Mucosa of descending colon (tissue), 3 donors: Measurements from ENCODE around the gene RARA. TPM values are rescaled to one million over a fixed set of nuclear protein-coding genes. Genes with fewer than 3 reads are reported as not detected.
"Not testable (repeated sequence)": the region's sequence is repeated elsewhere in the genome, so short reads cannot be mapped to it uniquely, and the experiment has no call there.

Experiments
- ATAC-seq: fragments of 200-7000 bp; cut with Tn5 transposase; one replicate; pipeline ENCODE4 v1.9.1; 2020; ENCODE audit warnings: mild to moderate bottlenecking, moderate library complexity
- DNase-seq, 3 donors: peaks; one replicate each; pipeline ENCODE4 v3.0.0-alpha.2; 2020
- H3K36me3 ChIP-seq: fragments of 200-600 bp; one replicate; pipeline ENCODE4 v1.8.0; 2021; ENCODE audit warnings: low read depth, mild to moderate bottlenecking
- H3K4me1 ChIP-seq: fragments of 200-600 bp; one replicate; pipeline ENCODE4 v1.8.0; 2021; ENCODE audit warnings: low read depth, mild to moderate bottlenecking
- H3K4me3 ChIP-seq: fragments of 200-600 bp; one replicate; pipeline ENCODE4 v1.8.0; 2021; ENCODE audit warnings: mild to moderate bottlenecking
- H3K9me3 ChIP-seq: fragments of 200-600 bp; one replicate; pipeline ENCODE4 v1.8.0; 2021; ENCODE audit warnings: mild to moderate bottlenecking
- intact Hi-C, 2 donors: fragments of 100-400 bp; cut with DNase I in 1 of 2; cut with micrococcal nuclease in 1 of 2; formaldehyde crosslinking; loops; one replicate each; pipeline versions ENCODE4 v1.11.0 to v1.11.1; 2022; cut with DNase I, micrococcal nuclease
- total RNA-seq, 3 donors: library from RNA; stranded (reverse); fragmentation: NEBNext Ultra II Directional in 2 of 3; extraction: Animal tissue kit (Norgen Biotek cat#: 25700) in 2 of 3; gene quantifications; one replicate each; pipeline versions ENCODE4 v1.2.1 to v1.2.4, GENCODE V29; 2021 to 2023
- TF ChIP-seq, protein P1 (sequence below): fragments of 200-600 bp; IDR thresholded peaks from one replicate; pipeline ENCODE4 v1.8.0; 2022; ENCODE audit warnings: antibody characterized with exemption, mild to moderate bottlenecking
- donor health status: DM: no; HTN: no; CAD: no; lungs with moderate emphysema.
- donor health status: DM: no; HTN: no; CAD: no.
- donor health status: DM: no; HTN: yes; CAD: no.

RARA gene
- total RNA-seq, 3 donors from 2014 or later, result 42.2 to 51.2 (median 49.6) TPM

DNA sequence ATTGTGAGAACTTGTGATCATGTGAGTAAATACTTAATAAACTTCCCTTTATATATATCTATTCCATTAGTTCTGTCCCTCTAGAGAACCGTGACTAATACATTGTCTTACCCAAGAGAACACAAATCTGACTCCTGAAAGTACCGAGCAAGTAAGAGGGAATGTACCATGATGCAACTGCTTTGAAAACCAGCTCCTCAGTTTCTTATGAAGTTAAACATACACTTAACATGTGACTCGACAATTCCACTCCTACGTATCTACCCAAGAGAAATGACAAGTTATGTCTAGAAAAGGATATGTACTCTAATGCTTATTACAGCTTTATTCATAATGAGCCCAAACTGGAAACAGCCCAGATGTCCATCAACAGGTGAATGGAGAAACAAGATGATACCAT lies 64.3 kb downstream of the RARA start:
- ATAC-seq, result no peak
- Histone ChIP-seq H3K9me3 (no peaks in the 10 kb centered on the region), H3K4me1 (peaks cover 8% of the 10 kb centered on the region), H3K36me3 (no peaks in the 10 kb centered on the region), H3K4me3 (no peak overlapping the region)
- no peak for DNase-seq
- TF ChIP-seq, protein P1, sequence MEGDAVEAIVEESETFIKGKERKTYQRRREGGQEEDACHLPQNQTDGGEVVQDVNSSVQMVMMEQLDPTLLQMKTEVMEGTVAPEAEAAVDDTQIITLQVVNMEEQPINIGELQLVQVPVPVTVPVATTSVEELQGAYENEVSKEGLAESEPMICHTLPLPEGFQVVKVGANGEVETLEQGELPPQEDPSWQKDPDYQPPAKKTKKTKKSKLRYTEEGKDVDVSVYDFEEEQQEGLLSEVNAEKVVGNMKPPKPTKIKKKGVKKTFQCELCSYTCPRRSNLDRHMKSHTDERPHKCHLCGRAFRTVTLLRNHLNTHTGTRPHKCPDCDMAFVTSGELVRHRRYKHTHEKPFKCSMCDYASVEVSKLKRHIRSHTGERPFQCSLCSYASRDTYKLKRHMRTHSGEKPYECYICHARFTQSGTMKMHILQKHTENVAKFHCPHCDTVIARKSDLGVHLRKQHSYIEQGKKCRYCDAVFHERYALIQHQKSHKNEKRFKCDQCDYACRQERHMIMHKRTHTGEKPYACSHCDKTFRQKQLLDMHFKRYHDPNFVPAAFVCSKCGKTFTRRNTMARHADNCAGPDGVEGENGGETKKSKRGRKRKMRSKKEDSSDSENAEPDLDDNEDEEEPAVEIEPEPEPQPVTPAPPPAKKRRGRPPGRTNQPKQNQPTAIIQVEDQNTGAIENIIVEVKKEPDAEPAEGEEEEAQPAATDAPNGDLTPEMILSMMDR, result no peak
- intact Hi-C loops, result no loop called here

DNA sequence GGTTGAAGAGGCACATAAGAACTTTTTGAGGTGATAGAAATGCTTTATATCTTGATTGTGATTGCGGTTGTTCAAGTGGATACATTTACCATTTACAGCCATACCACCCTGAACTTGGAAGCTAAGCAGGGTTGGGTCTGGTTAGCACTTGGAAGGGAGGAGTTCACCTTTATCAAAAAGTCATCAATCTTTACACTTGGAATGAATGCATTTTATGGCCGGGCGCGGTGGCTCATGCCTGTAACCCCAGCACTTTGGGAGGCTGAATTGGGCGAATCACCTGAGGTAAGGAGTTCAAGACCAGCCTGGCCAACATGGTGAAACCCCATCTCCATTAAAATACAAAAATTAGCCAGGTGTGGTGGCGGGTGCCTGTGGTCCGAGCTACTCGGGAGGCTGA lies 65.0 kb downstream of the RARA start:
- peak; percentile 60 for ATAC-seq
- no peaks in the 10 kb centered on the region for H3K36me3 ChIP-seq
- peak in 2 of 3 donors; percentile 55 to 68 for DNase-seq

DNA sequence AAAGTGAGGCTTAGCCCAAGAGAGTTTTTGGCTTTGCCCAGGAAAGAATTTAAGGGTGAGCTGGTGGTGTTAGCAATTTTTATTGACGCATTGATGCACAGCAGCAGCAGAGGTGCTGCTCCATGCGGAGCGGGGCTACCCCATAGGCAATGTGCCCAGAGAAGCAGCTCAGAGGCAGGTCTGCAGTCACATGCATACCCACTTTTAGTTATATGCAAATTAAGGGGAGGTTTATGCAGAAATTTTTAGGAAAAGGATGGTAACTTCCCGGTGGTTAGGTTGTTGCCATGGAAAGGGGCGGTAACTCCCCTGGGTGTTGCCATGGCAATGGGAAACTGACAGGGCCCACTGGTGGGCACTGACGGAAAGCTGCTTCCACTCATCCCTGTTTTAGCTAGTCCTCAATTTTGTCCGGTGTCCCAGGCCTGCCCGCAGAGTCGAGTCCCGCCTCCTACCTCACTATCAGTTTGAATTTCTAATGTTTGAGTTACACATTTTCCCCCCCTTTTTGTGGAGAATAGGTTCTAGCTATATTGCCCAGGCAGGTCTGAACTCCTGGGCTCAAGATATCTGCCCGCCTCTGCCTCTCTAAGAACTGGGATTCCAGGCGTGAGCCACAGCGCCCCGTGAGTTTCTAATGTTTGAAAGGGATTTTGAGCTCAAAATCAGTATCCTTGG lies 66.0 kb downstream of the RARA start:
- ATAC-seq (no peak), DNase-seq (no peak)
- TF ChIP-seq, protein P1, result no peak

More for the DNA sequence above, 65.0 kb downstream of the RARA start:
- Histone ChIP-seq H3K9me3 (no peaks in the 10 kb centered on the region), H3K4me1 (peaks cover 8% of the 10 kb centered on the region), H3K4me3 (no peak overlapping the region)
- intact Hi-C loops, result no loop called here
- TF ChIP-seq, protein P1, result no peak

DNA sequence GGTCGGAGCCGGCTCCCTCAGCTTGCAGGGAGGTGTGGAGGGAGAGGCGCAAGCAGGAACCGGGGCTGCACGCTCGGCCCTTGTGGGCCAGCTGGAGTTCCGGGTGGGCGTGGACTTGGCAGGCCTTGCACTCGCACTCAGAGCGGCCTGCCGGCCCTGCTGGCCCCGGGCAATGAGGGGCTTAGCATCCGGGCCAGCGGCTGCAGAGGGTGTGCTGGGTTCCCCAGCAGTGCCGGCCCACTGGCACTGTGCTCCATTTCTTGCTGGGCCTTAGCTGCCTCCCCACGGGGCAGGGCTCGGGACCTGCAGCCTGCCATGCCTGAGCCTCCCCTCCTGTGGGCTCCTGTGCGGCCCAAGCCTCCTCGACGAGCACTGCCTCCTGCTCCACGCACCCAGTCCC lies 66.8 kb downstream of the RARA start:
- H3K4me3 ChIP-seq, intact Hi-C loops: not testable (repeated sequence)

More for the DNA sequence above, 66.0 kb downstream of the RARA start:
- H3K9me3 ChIP-seq, result no peaks in the 10 kb centered on the region
- intact Hi-C loops, result no loop called here
- H3K4me3 ChIP-seq, result no peak overlapping the region
- H3K36me3 ChIP-seq, result no peaks in the 10 kb centered on the region
- H3K4me1 ChIP-seq, result peaks cover 8% of the 10 kb centered on the region

DNA sequence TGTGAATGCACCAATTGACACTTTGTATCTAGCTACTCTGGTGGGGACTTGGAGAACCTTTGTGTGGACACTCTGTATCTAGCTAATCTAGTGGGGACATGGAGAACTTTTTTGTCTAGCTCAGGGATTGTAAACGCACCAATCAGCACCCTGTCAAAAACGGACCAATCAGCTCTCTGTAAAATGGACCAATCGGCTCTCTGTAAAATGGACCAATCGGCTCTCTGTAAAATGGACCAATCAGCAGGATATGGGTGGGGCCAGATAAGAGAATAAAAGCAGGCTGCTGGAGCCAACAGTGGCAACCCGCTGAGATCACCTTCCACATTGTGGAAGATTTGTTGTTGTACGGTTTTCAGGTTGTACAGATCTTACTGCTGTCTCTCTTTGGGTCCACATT lies 67.6 kb downstream of the RARA start:
- ATAC-seq, DNase-seq, H3K36me3 ChIP-seq, intact Hi-C loops, H3K9me3 ChIP-seq, H3K4me3 ChIP-seq, H3K4me1 ChIP-seq: not testable (repeated sequence)

More for the DNA sequence above, 66.8 kb downstream of the RARA start:
- not testable (repeated sequence) for DNase-seq, H3K4me1 ChIP-seq, H3K36me3 ChIP-seq, H3K9me3 ChIP-seq, ATAC-seq

DNA sequence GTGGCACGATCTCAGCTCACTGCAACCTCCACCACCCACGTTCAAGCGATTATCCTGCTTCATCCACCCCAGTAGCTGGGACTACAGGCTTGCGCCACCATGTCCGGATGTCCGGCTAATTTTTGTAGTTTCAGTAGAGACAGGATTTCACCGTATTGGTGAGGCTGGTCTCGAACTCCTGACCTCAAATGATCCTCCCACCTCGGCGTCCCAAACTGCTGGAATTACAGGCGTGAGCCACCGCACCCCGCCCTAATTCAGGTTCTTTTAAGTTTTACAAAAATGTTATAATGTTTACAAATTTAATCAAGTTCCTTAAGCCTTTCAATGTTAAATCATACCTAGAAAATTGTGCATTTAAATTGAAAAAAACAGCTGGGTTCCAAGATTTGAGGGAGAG lies 68.9 kb downstream of the RARA start:
- Histone ChIP-seq H3K4me3 (no peak overlapping the region), H3K36me3 (no peaks in the 10 kb centered on the region), H3K4me1 (peaks cover 8% of the 10 kb centered on the region), H3K9me3 (no peaks in the 10 kb centered on the region)
- intact Hi-C loops, result no loop called here
- DNase-seq (no peak), ATAC-seq (no peak)
- TF ChIP-seq, protein P1, result no peak

DNA sequence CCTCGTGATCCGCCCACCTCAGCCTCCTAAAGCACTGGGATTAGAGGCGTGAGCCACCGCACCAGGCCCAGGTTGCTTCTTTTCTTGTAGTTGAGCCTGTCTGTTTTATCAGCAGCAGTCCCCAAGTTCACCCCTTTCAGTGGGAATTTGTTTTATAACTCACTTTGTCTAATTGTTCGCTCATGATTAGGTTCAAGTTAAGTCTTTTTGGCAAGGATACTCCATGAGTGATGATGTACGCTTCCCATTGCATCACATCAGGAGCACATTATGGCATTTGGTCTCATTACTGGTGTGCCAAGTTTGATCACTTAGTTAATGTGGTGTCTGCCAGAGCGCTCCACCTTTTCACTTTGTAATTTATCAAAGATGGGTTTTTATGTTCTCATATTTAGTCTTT lies 70.0 kb downstream of the RARA start:
- TF ChIP-seq, protein P1, result no peak
- no peaks in the 10 kb centered on the region for H3K36me3 ChIP-seq
- DNase-seq (no peak), ATAC-seq (no peak)
- intact Hi-C loops, result no loop called here
- peaks cover 4% of the 10 kb centered on the region for H3K4me1 ChIP-seq
- H3K4me3 ChIP-seq, result no peak overlapping the region
- no peaks in the 10 kb centered on the region for H3K9me3 ChIP-seq
